CD4-positive, alpha-beta T cell treated with Interferon gamma for 1 hour (primary cell): ENCODE data around the gene NOS1AP.

ENCODE experiments used
- DNase-seq: peaks from one replicate; pipeline ENCODE4 v3.0.0-alpha.2; 2020

The NOS1AP gene

DNA sequence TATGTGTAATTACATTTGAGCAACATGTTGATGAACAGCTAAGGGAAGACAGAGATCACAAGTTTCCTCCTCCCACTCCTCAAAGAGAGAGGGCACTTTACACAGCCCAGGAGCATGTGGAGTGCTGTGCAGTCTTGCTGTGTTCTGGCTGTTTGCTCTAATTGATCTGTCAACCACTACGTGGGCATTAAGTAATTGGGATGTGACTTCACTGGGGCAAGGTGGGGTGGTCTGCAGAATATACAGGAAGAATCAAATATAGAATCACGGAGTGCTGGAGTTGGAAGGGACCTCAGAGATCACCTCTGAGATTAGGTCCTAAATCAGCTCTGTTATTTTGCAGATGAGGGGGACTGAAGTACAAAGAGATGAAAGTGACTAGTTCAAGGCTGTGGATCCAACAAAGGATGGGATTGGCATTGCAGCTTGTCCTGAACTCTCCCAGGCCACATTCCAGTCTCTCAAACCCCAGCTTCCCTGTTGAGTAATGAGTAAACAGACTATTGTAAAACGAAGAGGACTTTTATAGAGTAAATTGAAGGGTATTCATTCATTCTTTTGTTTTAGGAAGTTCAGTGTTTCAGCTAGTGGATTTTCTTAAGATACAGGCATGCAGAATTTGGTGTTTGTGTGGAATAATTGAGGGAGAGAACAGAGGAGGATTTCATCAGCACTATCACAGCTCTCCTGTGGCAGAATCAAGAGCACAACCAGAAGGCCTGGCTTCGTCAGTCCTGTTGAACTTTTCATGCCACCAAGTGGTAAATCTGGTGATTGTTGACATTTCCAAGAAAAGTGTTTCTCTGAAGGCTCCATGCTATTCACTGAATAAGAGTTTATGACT, 22.4 kb downstream of the NOS1AP start:
- no peak for DNase-seq

DNA sequence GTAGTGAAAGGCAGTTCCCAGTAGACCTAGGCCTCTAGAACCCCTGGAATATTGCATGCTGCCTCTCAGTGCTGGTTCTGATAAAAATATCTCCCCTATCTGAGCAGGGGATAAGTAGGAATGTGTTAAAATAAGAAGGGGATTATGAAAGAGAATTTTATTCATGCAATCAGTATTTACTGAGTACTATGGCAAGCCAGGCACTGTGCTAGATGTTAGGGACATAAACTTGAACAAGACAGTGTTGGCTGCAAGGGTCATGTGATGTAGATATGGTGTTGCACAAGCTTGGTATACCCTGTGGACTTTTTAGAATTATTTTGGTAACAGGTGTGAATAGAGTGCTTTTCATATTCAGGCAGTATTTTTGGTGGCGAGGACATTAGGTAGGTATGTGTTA, 23.6 kb downstream of the NOS1AP start:
- DNase-seq, result no peak

DNA sequence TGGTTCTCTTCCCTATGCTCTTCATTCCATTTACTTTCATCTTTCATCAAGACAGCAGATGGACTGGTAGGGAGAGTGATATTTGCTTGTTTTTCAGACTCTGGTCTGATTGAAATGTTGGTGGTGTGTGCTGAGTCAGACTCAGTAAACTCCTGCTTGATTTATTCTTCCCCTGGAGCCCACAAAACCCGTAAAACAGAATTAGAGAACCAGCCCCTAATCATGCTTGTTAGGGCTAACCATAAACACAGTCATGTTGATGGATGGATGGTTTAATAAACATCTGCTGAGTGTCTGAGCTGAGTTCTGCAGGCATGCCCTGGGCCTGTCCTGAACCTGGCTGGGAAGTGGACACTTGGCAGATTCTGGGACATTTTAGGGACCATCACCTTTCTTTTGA, 24.8 kb downstream of the NOS1AP start:
- no peak for DNase-seq

DNA sequence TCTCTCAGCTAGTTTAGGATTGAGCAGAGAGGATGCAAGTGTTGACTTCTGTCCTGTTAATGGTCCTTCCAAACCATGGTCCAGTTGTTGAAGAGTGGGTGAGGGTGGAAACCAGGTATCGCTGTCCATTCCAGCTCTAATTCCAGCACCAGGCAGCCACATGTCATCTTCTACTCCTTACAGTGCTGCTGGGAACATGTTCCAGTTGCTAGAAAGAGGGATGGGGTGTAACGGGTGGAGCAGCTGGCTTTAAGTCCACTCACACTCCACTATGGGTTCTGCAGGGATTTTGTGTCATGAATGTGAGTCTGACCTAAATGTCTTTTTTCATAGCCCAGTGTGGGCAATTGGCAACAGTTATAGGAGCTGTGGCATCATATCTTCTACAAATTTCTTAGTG, 25.2 kb downstream of the NOS1AP start:
- DNase-seq, result no peak

DNA sequence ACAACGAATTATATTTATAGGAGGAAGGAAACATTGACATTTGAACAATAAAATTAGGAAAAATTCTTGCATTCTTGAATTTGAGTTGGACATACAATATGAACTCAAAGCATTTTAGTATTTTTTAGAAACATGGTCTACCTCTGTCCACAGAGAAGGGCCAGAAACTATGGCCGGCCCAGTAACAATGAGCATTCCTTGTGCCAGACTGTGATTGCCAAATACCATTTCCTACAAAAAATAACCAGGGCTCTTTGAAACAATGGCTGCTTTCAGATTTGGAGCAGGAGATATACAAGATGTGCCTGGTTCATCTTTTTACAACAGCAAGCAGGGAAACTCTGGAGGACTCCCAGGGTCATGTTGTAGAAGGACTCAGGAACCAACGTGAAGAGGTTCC, 38.4 kb downstream of the NOS1AP start:
- DNase-seq, result no peak

DNA sequence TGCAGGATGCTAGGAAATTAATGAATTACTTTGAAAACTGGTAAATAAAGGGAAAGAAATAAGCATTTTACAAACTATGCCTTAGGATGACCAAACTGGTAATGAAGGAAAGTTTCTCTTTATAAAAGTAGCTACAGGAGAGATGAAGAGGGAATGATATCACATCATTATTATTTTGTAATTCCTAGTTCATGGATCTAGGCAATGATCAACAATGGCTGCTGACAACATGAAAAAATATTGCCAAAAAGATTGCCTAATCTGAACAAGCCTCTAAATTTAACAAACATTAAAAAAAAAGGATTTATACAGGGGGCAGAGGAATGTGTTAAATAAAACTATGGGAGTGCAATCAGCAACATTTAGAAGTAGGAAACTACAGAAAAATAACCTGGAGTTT, 38.9 kb downstream of the NOS1AP start:
- no peak for DNase-seq

DNA sequence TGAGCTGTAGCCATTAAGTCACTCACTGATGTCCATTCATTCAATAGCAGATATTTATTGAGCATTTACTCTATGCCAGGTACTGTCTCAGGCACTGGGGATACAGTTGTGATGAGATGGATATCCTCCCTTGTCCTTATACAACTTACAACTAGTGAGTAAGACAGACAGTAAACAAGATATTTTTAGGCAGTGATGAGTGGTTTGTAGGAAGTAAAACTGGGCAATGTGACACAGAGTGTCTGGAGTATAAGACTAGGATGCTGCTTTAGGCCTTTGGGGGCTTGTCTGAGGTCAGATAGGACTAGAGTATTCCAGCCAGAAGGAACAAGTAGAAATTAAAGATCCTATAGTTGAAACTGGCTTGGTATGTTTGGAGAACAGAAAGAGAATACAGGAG, 41.4 kb downstream of the NOS1AP start:
- DNase-seq, result no peak

DNA sequence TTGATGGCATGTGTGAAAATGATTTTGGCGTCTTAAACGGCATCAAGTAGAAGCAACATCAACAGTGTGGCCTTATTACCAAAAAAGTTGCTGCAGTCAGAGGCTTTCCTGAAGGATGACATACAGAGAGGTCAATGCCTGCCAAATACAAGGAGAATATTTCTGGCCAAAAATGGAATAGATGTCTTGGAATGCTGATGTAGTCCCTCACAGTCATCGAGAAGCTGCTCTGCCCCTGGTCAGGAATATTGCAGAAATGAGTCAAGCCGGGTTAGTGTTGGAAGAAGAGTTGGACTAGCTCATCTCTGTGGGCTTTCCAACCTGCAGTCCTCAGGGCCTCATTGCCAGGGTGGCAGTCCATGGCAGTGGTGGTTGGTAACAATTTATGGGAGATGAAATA, 42.1 kb downstream of the NOS1AP start:
- DNase-seq, result no peak

DNA sequence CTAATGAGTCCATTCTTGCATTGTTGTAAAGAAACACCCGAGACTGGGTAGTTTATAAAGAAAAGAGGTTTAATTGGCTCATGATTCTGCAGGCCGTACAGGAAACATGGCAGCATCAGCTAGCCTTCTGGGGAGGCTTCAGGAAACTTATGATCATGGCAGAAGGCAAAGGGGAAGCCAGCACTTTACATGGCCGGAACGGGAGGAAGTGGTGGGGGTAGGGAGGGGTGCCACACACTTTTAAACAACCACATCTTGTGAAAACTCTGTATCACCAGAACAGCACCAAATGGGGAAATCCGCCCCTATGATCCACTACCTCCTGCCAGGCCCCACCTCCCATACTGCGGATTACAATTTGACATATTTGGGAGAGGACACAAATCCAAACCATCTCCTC, 43.9 kb downstream of the NOS1AP start:
- DNase-seq, result no peak

DNA sequence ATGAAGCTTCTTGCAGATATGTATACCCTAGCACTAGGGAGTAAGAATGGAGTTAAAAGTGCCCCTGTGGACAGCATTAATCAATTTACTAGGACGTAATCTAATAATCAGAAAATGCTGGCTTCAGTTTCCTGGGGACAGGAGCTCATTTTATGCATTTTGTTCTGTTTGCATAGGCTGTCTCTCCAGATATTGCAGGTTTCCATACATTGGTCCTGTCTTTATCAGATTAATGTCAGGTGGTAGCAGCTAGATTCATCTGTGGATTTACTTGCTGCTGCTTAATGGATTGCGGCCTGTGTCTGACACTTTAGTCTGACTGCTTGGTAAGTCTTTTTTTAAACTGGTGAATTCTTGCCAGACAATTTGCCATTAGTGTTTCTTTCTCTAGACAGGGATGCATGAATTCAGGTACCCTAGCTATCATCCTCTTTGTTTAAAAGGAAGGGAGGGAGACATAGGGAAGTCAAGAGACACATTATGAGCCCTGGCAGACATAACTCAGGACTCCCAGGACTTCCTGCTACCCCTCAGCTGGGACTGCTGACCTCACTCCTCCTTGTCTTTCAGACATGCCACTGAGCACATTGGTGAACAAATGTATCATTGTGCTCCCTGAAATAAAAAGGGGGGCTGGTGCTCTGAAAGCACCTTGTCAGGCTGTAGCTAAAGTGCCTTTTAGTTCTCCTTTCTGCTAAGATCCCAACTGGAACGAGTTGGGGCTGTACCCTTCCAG, 47.7 kb downstream of the NOS1AP start:
- no peak for DNase-seq

DNA sequence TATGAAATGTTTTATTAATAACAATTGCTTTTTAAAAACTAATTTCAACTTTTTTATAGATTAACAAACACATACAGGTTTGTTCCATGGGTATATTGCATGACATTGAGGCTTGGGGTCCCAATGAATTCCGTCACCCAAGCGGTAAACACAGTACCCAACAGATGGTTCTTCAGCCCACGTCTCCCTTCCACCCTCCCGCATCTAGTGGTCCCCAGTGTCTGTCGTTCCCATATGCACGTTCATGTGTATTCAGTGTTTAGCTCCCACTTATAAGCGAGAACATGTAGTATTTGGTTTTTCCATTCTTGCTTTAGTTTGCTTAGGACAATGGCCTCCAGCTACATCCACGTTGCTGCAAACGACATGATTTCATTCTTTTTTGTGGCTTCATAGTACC, 48.6 kb downstream of the NOS1AP start:
- no peak for DNase-seq

DNA sequence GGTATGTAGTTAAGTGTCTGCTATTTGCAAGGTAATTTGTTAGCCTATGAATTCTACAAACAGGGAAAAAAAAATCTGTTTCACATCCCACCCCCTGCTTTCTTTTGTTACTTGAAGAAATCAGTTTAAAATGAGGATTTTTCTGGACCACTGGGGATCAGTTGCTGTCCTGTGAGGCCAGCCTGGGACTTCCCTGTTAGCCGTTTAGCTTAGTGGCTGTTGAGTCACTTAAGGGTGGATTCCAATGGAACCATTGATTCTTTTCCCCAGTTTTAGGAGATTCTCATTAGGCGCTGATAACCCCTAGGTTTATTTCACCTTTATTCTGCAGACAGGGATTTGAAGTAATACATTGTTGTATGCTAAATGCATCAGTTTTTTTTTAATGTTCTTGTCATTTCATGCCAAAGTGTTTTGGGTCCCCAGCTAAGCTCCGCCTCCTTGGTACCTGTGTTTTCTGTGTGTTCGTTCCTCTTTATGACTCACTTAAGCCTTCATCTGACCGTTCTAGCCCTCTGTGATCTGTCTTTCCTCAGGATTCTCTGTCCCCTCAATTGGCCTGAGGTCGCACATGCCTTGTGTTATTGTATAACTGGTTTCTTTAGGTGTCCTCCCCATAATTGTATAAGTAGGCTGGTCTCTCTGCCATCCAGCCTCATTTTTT, 59.3 kb downstream of the NOS1AP start:
- no peak for DNase-seq

DNA sequence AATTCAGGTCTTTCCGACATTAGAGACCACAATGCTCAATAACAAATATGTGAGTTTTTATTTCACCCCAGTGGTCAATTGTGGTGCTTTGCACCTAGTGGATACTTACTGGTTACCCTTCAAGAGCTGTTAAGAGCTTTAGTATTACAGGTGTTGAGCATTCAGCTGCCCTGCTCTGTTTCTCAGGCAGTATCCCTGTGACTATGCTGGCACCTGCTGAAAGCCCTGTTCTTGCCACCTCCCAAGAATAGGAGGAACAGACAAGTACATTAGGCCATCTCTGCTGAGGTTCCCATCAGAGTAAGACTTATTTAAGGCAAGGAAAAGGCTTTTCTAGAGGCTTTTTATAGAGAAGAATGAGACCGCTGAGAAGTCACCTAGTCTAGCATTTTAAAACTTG, 60.8 kb downstream of the NOS1AP start:
- DNase-seq, result no peak

DNA sequence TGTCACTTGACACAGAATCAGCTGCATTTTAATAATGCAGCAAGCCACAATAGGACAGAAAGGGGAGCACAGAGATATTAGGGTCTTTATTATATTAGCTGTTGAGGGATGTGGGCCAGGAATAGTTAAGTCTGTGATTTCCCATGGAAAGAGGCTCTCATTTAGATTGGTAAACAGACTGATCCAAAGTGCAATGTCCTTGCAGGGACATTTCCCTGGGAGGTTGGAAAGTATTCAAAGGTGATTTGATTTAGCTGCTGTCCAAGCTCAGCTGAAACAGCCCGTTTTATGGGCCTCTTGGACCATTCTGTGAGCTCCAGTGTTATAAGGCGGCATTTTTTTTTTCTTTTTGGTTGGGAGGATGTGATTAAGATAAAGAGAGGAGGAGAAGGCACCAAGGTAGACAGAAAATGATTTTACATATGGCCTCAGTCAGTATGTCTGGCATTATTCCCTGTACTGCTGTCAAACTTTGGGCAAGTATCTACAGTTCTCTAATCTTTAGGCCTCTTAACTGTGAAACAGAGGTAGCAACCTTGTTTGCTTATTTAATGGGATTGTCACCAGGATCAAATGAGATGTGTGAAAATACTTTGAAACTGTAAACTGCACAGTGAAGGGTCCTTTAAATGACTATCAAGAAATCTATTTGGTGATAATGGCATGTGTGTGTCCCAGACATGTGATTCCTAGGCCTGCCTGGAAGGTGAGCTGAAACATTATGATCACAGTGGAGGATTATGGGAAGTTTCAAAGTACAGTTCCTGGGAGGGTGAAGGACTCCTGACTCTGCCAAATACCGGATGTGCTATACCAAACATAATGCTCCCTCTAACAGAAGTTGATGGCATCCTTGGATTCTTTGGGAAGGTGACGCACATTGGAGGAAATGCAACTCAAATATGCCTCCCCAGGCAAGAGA, 62.2 kb downstream of the NOS1AP start:
- no peak for DNase-seq

DNA sequence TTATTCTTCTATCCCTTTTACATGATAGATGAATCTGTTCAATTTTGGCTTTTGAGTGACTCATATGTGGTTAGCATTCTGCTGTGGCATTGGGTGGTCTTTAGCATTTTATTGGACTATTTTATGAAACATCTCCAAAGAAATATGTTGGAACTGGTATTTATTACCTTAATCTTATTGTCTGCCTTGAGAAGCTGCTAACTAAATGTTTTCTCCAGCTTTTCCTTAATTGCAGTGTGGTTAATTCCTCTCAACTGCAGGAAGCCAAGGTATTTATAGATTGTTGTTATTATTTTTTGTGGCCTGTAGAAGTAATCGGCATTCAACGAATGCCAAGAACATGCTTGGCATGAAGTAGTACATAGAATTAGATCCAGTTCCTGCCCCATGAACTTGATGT, 64.1 kb downstream of the NOS1AP start:
- no peak for DNase-seq

DNA sequence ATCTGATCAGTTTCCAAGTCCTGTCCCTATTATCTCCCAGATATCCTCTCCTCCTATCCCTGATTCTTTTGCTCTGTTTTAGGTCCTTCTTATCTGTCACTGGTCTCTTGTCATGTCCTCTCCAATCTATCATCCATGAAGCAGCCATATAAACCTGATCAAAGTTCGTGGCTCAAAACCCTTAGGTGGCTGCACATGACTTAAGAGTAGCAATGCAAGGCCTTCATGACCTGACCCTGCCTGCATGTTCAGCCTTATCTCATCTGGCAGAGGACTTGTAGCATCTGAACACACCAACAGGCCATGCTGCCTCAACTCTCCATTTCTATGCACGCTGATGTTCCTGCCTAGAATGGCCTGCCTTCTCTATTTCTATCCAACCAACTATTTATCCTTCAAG, 65.2 kb downstream of the NOS1AP start:
- no peak for DNase-seq

DNA sequence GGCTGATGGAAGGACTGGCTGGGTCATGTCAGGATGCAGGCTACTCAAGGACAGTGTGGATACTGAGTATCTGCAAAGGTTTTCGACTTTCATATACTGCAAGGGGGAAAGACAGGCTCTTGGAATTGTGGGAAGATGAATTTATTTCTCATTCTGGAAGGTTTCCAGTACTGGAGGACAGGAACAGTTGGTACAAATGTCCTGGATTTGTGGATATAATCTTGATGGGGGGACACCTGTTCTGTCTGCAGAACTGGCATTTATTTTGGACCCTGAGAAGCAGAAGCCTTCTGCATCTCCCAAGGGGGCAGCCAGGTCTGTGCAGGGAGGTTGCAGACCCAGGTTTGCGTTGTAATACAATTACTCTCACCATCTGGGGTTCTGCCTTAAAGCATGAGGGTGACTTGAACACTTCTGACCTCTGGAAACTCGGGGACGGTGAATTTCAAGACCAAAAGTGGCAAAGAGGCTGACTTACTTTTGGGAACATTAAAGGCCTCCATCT, 65.8 kb downstream of the NOS1AP start:
- DNase-seq, result no peak

DNA sequence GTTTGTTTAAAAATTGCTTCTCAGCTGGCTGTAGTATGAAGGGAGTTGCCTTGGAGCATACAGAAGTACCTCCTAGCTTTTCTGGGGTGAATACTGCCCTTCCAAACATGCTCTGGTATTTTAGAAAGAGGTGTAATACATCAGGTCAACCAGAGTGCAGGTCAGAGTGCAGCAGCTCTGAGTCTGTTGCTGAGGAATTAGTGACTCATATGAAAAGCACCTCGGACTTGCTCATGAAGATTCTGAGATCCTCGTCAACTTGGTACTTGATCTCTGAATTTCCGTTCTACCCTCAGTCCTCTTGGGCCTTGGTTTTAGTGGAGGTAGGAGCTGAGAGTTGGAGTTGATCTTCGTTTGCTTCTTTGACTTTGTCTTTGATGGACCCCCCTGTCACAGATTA, 67.3 kb downstream of the NOS1AP start:
- DNase-seq, result no peak

DNA sequence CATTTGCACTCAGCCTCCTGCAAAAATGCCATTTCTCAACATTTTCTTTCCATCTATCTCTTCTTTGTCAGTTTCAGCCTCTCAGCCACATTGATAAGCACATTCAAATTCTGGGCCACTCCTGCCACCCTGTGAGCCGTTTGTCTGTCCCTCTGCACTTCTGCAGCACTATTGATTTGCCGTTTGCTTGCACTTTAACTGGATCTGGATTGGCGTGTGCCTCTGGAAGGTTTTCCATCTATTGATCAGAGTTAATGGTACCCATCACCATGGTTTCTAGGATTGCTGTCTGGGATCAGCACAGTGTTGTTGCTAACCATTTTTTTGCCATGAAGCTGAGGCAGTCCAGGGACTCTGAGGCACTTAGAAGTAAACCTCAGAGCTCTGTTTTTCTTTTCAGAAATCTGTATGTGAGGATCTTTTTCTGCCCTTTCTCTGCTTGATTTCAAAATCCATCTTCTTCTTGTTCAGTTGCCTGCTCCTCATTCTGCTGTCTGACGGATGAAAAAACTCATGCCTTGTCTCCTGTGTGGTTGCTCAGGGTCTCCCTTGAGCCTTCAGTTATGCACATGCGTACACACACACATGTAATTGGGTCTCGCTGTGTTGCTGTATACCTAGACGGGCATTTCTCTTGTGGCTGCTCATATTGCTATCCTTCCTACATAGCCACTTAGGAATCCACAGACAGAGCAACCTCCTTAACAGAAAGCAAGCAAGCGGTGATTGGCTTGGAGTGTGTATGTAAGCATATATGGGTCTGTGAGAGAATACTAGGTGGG, 67.9 kb downstream of the NOS1AP start:
- no peak for DNase-seq

DNA sequence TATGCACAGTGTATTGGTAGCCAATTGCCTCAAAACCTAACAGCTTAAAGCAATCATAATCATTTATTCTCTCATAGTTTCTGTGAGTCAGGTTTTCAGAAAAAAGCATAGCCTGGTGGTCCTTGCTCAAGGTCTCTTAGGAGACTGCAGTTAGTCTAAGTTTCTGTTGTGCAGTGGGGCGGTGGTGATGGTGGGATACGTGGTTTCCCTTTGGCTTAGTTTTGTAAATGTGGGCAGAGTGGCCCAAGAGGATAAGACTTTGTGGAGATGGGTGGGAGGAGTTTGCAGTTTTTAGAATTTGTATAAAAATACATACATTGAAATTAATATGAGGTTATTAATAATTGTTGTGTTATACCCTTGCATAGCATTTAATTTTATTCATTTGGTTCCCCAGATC, 68.6 kb downstream of the NOS1AP start:
- no peak for DNase-seq

DNA sequence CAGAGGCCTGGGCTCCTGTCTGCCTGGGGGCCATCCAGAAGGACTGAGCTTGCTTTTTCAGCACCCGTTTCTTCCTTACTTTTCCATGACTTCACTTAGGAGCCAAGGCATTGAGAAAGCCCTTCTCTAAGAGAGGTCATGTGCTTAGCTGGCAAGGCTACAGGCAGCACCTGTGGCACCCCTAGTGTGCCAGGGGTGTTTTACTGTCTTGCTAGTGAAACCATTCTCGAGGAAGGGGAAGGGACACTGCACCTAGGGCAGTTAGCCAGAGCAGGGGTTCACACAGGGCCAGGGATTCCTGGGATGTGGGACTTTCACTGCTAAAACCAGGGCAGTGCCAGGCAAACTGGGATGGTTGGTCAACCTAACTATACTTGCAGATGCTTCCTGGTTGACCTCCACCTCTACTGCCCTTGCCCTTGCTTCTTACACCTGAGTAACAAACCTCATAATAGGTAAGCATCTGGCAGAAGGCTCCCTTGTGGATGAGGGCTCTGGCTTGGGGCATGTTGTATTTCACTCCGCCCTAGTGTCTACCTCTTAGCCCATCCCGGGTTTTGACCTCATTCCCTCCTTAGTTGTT, 69.2 kb downstream of the NOS1AP start:
- no peak for DNase-seq

DNA sequence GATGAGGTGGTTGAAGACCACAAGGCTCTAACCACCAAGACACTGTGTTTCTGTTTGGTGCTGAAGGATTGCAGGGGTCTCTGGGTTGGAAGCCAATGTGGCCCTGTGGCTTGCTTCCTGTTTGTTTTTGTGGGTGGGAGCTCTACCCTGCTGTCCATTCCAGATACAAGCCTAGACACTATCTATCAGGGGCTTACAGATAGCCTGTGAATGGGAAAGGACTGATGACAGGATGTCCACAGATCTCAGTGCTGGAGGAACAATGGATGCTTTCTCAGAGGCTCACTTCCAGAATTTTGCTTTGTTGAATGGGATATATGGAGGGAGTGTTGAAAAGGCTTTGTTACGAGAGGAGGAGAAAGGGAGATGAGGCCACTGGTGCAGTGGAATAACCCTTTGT, 69.7 kb downstream of the NOS1AP start:
- no peak for DNase-seq
